Left ventricle myocardium inferior (tissue), 1 donor: Measurements from ENCODE around the gene DGKH. TPM values are rescaled to one million over a fixed set of nuclear protein-coding genes. Genes with fewer than 3 reads are reported as not detected.
"Not testable (repeated sequence)": the region's sequence is repeated elsewhere in the genome, so short reads cannot be mapped to it uniquely, and the experiment has no call there.

ENCODE experiments used
- DNase-seq: peaks from one replicate; pipeline ENCODE4 v3.0.0-alpha.2; 2020
- H3K27ac ChIP-seq: fragments of 200-600 bp; replicated peaks from 2 replicates; pipeline ENCODE4 v1.8.0; 2021
- H3K27me3 ChIP-seq: fragments of 200-600 bp; 2 replicates; pipeline ENCODE4 v1.8.0; 2021; ENCODE audit warnings: low read depth
- H3K36me3 ChIP-seq: fragments of 200-600 bp; 2 replicates; pipeline ENCODE4 v1.8.0; 2021
- H3K4me1 ChIP-seq: fragments of 200-600 bp; 2 replicates; pipeline ENCODE4 v1.8.0; 2021
- H3K4me3 ChIP-seq: fragments of 200-600 bp; 2 replicates; pipeline ENCODE4 v1.8.0; 2021; ENCODE audit warnings: mild to moderate bottlenecking, moderate library complexity
- H3K9me3 ChIP-seq: fragments of 200-600 bp; replicated peaks from 2 replicates; pipeline ENCODE4 v1.8.0; 2021
- intact Hi-C: fragments of 100-400 bp; cut with micrococcal nuclease; formaldehyde crosslinking; loops from one replicate; pipeline ENCODE4 v1.11.0; 2022
- total RNA-seq: library from RNA; stranded (reverse); fragmentation: NEBNext Ultra II Directional; extraction: Animal tissue kit (Norgen Biotek cat#: 25700); gene quantifications from one replicate; pipeline ENCODE4 v1.2.1, GENCODE V29; 2021
- TF ChIP-seq, protein P1 (sequence below): fragments of 200-600 bp; IDR thresholded peaks from 2 replicates; pipeline ENCODE4 v1.8.0; 2021; ENCODE audit warnings: antibody characterized with exemption, mild to moderate bottlenecking, borderline replicate concordance
- donor health status: DM: no; HTN: yes; CAD: no; lungs with severe emphysema.

The DGKH gene
- total RNA-seq, 1 donor from 2014 or later, result 4.8 TPM

DNA sequence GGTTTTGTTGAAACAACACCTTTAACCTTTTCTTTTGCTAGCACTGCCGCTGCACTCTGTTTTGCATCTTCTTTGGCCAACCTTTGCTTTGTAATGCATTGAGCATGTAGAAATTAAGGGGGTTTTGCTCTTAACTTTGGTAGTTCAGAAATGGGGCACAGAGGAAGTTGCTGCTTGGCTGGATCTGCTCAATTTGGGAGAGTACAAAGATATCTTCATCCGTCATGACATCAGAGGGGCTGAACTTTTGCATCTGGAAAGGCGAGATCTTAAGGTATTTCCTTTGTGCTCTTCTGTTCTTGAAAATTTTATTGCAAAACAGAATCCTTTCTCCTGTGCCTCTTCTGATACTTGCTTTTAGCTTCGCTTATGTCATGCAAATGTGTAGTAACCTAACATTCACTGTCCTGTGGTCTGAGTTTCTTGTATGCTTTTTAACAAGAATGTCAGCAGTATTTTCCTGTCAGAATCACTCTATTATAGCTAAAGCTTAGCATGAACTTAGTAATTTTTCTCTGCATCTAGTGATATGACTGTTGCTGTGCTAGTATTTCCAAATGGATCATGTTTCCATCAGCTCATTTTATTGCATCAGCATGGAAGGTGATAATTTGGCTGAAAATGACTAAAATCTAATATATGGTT lies 172.8 kb downstream of the DGKH start:
- Histone ChIP-seq H3K9me3 (no peaks in the 10 kb centered on the region), H3K27ac (no peak overlapping the region), H3K27me3 (no peaks in the 10 kb centered on the region), H3K4me1 (no peaks in the 10 kb centered on the region), H3K36me3 (peaks cover 67% of the 10 kb centered on the region), H3K4me3 (no peak overlapping the region)
- no peak for DNase-seq
- TF ChIP-seq, protein P1, sequence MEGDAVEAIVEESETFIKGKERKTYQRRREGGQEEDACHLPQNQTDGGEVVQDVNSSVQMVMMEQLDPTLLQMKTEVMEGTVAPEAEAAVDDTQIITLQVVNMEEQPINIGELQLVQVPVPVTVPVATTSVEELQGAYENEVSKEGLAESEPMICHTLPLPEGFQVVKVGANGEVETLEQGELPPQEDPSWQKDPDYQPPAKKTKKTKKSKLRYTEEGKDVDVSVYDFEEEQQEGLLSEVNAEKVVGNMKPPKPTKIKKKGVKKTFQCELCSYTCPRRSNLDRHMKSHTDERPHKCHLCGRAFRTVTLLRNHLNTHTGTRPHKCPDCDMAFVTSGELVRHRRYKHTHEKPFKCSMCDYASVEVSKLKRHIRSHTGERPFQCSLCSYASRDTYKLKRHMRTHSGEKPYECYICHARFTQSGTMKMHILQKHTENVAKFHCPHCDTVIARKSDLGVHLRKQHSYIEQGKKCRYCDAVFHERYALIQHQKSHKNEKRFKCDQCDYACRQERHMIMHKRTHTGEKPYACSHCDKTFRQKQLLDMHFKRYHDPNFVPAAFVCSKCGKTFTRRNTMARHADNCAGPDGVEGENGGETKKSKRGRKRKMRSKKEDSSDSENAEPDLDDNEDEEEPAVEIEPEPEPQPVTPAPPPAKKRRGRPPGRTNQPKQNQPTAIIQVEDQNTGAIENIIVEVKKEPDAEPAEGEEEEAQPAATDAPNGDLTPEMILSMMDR, result no peak
- intact Hi-C loops, result no loop called here

GRCh38 chr13:42223681-42224080 lies 175.2 kb downstream of the DGKH start:
- Histone ChIP-seq H3K36me3 (peaks cover 64% of the 10 kb centered on the region), H3K4me1 (no peaks in the 10 kb centered on the region), H3K27ac (no peak overlapping the region), H3K4me3 (no peak overlapping the region), H3K9me3 (no peaks in the 10 kb centered on the region), H3K27me3 (no peaks in the 10 kb centered on the region)
- TF ChIP-seq, protein P1, result no peak
- intact Hi-C loops, result no loop called here
- no peak for DNase-seq

GRCh38 chr13:42225051-42225450 lies 176.6 kb downstream of the DGKH start:
- Histone ChIP-seq H3K27ac (no peak overlapping the region), H3K4me1 (no peaks in the 10 kb centered on the region), H3K4me3 (no peak overlapping the region), H3K36me3 (peaks cover 63% of the 10 kb centered on the region), H3K9me3 (no peaks in the 10 kb centered on the region), H3K27me3 (no peaks in the 10 kb centered on the region)
- DNase-seq, result no peak
- intact Hi-C loops, result no loop called here
- TF ChIP-seq, protein P1, result no peak

DNA sequence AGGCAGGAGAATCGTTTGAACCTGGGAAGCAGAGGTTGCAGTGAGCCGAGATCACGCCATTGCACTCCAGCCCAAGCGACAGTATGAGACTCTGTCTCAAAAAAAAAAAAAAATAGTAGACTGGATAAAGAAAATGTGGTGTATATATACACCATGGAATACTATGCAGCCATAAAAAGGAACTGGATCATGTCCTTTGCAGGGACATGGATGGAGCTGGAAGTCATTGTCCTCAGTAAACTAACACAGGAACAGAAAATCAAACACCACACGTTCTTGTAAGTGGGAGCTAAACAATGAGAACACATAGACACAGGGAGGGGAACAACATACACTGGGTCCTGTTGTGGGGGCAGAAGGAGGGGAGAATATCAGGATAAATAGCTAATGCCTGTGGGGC lies 178.3 kb downstream of the DGKH start:
- DNase-seq, H3K4me1 ChIP-seq, H3K27ac ChIP-seq, H3K27me3 ChIP-seq, intact Hi-C loops, H3K9me3 ChIP-seq, H3K4me3 ChIP-seq: not testable (repeated sequence)
- peaks cover 47% of the 10 kb centered on the region for H3K36me3 ChIP-seq

GRCh38 chr13:42228527-42228926 lies 180.1 kb downstream of the DGKH start:
- Histone ChIP-seq H3K27ac (no peak overlapping the region), H3K4me3 (no peak overlapping the region), H3K4me1 (no peaks in the 10 kb centered on the region), H3K27me3 (no peaks in the 10 kb centered on the region), H3K36me3 (peaks cover 36% of the 10 kb centered on the region), H3K9me3 (no peaks in the 10 kb centered on the region)
- intact Hi-C loops, result no loop called here
- DNase-seq, result no peak
- TF ChIP-seq, protein P1, result no peak

GRCh38 chr13:42229287-42229686 lies 180.8 kb downstream of the DGKH start:
- DNase-seq, result no peak
- intact Hi-C loops, result no loop called here
- no peaks in the 10 kb centered on the region for H3K9me3 ChIP-seq
- peaks cover 29% of the 10 kb centered on the region for H3K36me3 ChIP-seq
- H3K4me1 ChIP-seq, result no peaks in the 10 kb centered on the region
- H3K4me3 ChIP-seq, result no peak overlapping the region
- H3K27ac ChIP-seq, result no peak overlapping the region
- H3K27me3 ChIP-seq, result no peaks in the 10 kb centered on the region
- TF ChIP-seq, protein P1, result no peak
